ENCODE results near the gene CMTM7. TPM values are rescaled to one million over a fixed set of nuclear protein-coding genes. Genes with fewer than 3 reads are reported as not detected.

The CMTM7 gene
- total RNA-seq, 2 donors from 2014 or later, result 26.9 to 51.1 TPM

DNA sequence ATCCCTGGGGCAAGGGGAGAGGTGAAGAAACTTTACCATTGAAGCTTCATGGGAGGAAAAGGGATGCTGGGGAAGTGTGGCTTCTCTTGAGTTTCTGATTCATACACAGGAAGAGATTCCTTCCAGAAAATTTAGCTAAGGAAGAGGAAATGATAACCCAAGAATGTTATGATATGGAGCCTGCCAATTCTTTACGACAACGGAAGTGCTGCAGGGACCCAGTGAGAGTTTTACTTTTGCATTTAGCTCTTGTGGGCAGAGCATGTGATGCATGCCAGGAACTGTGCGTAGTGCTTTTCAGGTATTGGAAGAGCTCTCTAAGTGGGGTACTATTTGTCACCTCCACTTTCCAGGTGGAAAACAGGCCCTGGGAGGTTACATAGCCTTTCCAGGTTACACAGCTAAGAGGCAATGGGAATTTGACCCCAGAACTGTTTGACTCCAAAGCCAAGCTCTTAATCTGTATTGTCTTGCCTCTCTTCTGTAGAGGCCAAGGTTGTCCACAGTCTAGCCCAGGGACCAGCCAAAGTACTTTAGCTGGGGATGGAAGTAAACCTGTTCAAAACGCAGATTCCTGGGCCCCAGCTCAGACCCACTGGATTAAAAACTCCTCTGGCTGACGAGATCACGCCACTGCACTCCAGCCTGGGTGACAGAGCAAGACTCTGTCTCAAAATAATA is 23.0 kb downstream of the CMTM7 start:
- Mint-ChIP-seq H3K36me3 (ENCODE audit: low read depth) (no peaks in the 10 kb centered on the region), H3K27ac (peak overlapping the region; percentile 88), H3K4me3 (peak overlapping the region; percentile 82), H3K4me1 (peaks cover 25% of the 10 kb centered on the region), H3K9me3 (peaks cover 4% of the 10 kb centered on the region), H3K27me3 (no peaks in the 10 kb centered on the region)
- ATAC-seq (replicated peaks), result peak; percentile 95

DNA sequence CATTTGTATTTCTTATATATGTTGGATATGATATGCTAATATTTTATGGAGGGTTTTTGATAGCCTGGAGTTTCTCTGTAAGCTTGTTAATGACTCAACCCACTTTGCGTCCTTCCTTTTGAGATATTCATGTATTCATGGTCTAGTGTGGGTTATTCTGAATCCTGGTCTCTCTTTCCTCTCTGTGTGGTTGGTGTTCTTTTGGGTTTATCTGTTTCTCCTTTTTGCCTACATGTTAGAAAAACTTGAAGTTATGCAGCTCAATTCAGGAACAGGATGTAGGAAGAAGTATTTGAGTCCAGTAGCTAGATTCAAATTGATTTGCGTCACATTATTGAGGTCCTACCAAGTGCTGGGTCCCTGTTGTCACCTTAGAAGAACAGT is 28.1 kb downstream of the CMTM7 start:
- Mint-ChIP-seq H3K9me3 (no peaks in the 10 kb centered on the region), H3K4me1 (peaks cover 63% of the 10 kb centered on the region), H3K27ac (peak overlapping the region; percentile 85), H3K36me3 (ENCODE audit: low read depth) (no peaks in the 10 kb centered on the region), H3K4me3 (peak overlapping the region; percentile 72), H3K27me3 (no peaks in the 10 kb centered on the region)
- peak; percentile 20 for ATAC-seq (replicated peaks)

DNA sequence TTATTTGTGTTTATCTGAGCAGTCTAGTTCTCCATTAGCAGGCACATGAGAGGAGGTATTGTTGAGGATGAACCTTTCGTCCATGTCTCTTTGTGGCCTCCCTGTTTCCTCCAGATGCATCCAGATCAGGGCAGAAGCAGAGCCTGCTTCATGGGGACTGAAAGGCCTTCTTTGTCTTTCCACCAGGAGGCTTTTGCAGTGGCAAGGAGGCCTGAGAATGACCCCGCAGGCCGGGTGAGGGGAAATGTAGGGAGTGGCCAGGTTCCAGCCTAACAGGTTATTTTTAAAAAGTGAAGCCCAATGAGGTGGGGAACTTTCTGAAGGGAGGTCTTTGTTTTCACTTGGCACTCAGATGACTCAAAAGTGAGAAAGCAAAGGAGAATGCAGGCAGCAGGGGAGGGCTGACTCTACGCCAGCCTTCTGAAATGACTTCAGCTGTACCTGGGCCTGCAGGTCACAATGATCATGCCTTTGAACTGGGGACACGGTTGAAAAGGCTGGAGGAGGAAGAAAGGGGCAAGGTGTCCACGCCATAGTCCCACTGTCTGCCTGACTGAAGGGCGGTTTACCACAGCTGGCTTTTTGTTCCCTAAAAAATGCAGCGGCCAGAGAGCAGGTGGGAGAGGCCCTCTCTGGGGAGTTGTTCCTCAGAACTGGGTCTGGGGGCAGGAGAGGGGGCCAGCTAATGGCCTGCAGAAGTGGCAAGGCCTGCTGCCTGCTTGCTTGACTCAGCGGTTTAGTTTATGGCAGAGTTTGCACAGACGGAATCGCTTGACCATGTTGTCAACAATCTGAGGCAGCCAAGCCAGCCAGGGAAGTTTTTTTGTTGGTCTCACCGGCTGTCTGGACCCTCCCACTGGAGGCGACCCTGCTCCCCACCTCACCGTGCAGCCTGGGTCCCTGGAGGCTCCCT is 28.7 kb downstream of the CMTM7 start:
- peak overlapping the region; percentile 72 for H3K4me3 Mint-ChIP-seq
- no peaks in the 10 kb centered on the region for H3K27me3 Mint-ChIP-seq
- H3K9me3 Mint-ChIP-seq, result no peaks in the 10 kb centered on the region
- peak overlapping the region; percentile 85 for H3K27ac Mint-ChIP-seq
- H3K36me3 Mint-ChIP-seq (ENCODE audit: low read depth), result no peaks in the 10 kb centered on the region
- H3K4me1 Mint-ChIP-seq, result peaks cover 62% of the 10 kb centered on the region
- ATAC-seq (replicated peaks), result peak; percentile 85

DNA sequence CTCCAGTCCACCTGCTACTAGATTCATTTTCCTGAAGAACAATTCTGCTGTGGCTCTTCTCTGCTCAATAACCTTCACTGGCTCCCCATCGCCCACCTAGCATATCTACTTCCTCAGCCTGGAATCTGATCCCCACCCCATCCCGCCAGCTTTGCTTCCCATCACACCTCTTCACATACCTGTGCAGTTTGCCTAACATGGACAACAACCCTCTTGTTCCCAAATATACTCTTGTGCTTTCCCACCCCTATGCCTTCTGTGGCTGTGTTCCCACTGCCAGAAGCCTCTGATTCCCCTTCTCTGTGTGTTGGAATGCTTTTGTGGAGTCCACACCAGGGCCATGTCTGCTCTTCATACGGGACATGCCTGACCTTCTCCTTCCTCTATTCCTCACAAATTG is 29.5 kb downstream of the CMTM7 start:
- Mint-ChIP-seq H3K27ac (peak overlapping the region; percentile 85), H3K4me3 (peak overlapping the region; percentile 72), H3K27me3 (no peaks in the 10 kb centered on the region), H3K9me3 (no peaks in the 10 kb centered on the region), H3K4me1 (peaks cover 54% of the 10 kb centered on the region), H3K36me3 (ENCODE audit: low read depth) (no peaks in the 10 kb centered on the region)
- no peak for ATAC-seq (replicated peaks)

DNA sequence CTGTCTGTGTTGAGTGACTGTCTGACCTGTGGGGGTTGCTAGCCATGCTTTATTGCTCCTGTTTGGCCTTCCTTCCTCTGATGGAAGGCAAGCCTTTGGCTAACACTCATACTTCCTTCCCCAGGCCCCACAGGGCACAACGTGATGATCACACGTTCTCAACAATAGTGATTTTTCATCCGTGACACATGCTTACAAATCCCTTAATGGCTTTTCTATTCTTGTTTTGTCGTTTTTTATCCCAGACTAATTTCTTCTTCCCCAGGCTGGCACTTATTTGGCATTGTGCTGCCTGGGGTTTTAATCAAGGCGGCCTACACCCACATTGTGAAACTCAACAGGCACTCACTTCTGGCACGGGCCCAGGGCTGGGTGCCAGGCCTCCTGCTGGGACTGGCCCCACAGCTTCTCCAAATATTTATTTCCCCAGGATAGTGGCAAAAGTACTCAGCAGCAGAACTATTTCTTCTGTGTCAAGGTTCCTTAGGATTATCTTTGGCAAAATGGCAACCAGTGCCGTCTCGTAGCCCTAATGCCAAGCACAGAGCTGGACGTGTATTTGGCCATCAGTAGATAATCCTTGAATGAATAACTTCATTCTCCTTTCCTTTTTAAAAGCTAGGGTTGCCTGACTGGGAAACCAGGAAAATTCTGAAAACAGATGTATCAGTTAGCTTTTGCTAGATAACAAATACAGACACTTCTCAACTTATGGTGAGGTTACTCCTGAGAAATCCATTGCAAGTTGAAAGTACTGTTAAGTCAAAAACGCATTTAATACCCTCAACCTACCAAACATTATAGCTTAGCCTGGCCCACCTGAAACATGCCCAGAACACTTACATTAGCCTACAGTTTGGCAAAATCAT is 30.6 kb downstream of the CMTM7 start:
- Mint-ChIP-seq H3K36me3 (ENCODE audit: low read depth) (no peaks in the 10 kb centered on the region), H3K9me3 (no peaks in the 10 kb centered on the region), H3K27me3 (no peaks in the 10 kb centered on the region), H3K27ac (peak overlapping the region; percentile 85), H3K4me1 (peaks cover 57% of the 10 kb centered on the region), H3K4me3 (peak overlapping the region; percentile 72)
- no peak for ATAC-seq (replicated peaks)

DNA sequence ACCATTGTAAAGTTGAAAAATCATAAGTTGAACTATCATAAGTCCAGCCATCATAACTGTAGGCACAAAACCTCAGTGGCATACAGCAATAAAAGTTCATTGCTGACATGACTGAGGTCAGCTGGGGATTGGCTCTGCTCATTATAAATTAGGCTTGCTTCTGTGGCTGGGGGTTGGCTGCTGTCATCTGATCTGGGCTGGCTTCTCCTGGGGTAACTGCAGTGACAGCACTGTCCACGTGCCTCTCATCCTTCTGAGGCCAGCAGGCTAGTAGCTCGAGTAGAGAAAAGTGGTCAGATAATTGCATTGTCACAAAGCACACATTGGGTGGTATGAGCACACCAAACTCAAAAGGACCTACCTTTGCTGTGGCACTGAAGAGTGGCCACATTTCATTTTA is 31.3 kb downstream of the CMTM7 start:
- ATAC-seq (replicated peaks), result no peak

DNA sequence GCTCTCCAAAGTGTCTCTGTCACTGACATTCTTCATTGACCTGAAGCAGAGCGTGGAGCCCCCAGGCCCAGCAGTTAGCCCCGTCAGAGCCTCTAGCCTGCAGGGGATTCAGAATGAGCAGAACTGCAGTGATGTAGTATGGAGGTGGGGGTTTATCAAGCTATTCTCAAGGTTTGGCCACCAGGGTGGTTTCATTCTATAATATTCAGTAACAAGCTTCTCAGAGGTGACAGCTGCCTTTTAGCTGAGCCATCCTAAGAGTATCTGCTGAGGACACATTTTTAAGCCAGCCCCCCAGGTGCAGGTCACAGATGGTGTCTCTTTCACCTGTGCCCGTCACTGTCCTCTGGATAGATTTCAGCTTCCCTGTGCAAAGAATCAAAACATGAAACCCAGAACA is 31.9 kb downstream of the CMTM7 start:
- Mint-ChIP-seq H3K4me3 (peak overlapping the region; percentile 61), H3K27me3 (no peaks in the 10 kb centered on the region), H3K36me3 (ENCODE audit: low read depth) (no peaks in the 10 kb centered on the region), H3K27ac (peak overlapping the region; percentile 79), H3K4me1 (peaks cover 70% of the 10 kb centered on the region), H3K9me3 (no peaks in the 10 kb centered on the region)
- ATAC-seq (replicated peaks), result no peak

More for the DNA sequence above, 31.3 kb downstream of the CMTM7 start:
- Mint-ChIP-seq H3K36me3 (ENCODE audit: low read depth) (no peaks in the 10 kb centered on the region), H3K4me3 (peak overlapping the region; percentile 61), H3K27me3 (no peaks in the 10 kb centered on the region), H3K4me1 (peaks cover 64% of the 10 kb centered on the region), H3K9me3 (no peaks in the 10 kb centered on the region), H3K27ac (peak overlapping the region; percentile 79)

DNA sequence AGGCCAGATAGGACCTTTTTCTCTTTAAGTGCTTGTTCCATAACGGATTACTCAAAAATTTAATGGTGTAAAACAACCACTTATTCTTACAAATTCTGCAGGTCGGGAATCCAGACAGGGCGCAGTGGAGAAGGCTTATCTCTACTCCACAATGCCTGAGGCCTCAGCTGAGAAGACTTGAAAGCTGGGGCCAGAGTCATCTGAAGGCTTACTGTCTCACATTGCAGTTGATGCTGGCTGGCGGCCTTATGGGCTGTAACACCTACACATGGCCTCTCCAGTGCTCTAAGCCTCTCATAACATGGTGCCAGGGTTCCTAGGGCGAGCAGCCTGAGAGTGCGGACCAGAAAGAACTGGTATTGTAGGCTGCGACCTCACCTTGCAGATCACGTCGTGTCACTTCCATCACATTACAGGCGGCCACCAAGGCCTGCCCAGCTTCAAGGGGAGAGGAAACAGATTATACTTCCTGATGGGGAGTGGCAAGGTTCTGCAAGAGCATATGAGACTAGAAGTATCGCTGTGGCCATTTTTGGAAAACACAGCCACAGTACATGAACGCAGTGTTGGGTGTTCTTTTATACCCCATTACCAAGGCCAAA is 32.4 kb downstream of the CMTM7 start:
- Mint-ChIP-seq H3K9me3 (no peaks in the 10 kb centered on the region), H3K4me3 (peak overlapping the region; percentile 61), H3K27me3 (no peaks in the 10 kb centered on the region), H3K4me1 (peaks cover 73% of the 10 kb centered on the region), H3K27ac (peak overlapping the region; percentile 79), H3K36me3 (ENCODE audit: low read depth) (no peaks in the 10 kb centered on the region)
- ATAC-seq (replicated peaks), result no peak

DNA sequence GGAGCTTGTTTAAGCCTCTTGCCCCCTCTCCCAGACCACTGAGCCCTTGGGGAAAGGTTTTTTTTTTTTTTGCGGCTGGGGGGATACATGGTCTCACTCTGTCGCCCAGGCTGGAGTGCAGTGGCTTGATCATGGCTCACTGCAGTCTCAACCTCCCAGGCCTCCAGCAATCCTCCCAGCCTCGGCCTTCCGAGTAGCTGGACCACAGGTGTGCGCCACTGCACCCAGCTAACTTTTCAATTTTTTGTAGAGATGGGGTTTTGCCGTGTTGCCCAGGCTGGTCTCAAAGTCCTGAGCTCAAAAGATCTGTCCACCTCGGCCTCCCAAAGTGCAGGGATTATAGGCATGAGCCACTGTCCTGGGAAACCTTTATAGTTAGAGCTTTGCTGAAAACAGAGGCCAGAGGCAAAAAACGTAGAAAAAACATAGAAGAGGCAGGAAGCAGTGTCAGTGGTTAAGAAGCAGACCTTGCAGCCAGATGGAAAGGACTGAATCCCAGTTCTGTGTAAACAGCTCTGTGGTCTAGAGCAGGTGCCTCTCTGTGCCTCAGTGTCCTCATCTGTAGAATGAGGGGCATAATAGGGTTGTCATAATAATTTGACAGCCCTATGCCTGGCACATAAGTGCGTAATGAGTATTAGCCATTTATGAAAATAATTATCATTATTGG is 33.1 kb downstream of the CMTM7 start:
- Mint-ChIP-seq H3K36me3 (ENCODE audit: low read depth) (no peaks in the 10 kb centered on the region), H3K27me3 (no peaks in the 10 kb centered on the region), H3K4me3 (peak overlapping the region; percentile 61), H3K4me1 (peaks cover 67% of the 10 kb centered on the region), H3K27ac (peak overlapping the region; percentile 79), H3K9me3 (no peaks in the 10 kb centered on the region)
- no peak for ATAC-seq (replicated peaks)

DNA sequence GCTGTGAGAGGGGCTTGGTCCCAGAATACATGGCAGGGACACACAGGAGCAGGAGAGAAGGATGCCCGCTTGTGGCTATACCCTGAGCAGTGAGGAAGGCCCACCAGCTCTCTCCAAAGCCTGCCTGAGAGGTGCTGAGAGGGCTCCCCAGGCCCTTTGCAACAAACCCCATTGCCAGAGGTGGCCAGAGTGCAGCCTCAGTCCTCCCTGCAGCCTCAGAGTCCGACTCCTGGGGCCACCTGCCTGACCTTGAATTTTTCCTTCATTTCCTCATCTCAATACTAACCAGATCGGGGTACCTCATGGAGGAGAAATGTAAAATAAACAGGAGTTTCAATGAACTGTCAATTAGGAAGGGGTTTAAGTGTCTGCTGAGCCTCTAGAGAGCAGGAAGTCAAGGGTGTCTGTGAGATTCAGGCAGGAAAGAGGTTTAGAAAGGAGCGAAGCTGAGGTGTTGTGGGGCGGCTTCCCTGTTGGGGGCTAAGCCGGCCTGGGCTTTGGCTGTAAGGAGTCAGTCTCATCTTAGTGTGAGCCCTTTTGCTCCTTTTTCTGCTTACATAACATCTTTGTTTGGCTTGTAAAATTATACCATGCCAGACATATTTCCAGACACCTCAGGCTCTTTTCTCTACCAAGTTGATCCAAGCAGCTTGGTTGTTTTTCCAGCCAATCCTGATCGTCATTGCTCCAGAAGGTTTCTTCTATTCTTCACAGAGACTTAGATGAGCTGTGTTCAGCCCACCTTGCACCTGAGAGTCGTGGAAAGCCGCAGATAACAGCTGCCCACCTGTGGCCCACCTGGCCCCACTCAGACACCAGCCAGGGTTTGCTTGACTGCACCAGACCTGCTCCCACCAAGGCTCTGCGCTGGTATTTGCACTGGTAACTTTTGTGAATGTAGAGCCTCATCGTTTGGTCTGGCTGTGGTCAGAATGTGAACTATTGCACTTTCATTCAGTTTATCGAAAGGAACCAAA is 36.7 kb downstream of the CMTM7 start:
- Mint-ChIP-seq H3K4me1 (peaks cover 61% of the 10 kb centered on the region), H3K4me3 (peak overlapping the region; percentile 77), H3K36me3 (ENCODE audit: low read depth) (no peaks in the 10 kb centered on the region), H3K27me3 (no peaks in the 10 kb centered on the region), H3K9me3 (no peaks in the 10 kb centered on the region), H3K27ac (peak overlapping the region; percentile 83)
- peak; percentile 27 for ATAC-seq (replicated peaks)

DNA sequence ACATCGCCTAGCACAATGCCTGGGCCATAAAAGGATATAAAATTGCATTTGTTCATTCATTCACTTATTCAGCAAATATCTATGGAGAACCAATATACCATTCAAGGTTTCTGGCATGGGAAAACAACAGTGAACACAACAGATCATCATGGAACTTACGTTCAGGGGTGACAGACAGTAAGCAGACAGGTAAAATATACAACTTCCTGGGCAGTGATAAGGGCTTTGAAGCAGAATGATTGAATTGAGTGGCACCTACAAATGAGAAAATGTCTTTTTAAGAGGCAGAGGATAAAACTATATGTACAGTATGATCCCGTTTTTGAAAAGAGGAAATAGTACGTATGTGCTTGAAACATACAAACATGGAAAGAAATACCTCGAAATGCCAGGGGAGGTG is 39.2 kb downstream of the CMTM7 start:
- no peak for ATAC-seq (replicated peaks)
- H3K4me1 Mint-ChIP-seq, result peaks cover 48% of the 10 kb centered on the region
- peak overlapping the region; percentile 77 for H3K4me3 Mint-ChIP-seq

DNA sequence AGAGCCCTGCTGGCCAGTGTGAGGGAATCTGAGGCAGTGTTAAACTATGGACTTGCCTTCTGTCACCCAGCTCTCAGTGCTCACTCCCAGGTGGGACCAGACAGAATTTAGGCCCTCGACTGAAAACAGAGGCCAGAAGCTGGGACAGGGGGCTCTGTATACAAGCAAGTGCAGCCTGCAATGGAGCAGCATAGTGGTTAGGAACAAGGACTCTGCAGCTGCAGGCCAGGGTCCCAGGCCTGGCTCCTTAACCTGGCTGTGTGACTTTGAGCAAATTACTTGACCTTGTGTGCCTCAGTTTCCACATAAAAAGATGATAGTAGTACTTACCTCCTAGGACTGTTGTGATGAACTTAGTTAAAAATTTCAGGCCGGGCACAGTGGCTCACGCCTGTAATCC is 39.8 kb downstream of the CMTM7 start:
- no peak for ATAC-seq (replicated peaks)
- Mint-ChIP-seq H3K27me3 (no peaks in the 10 kb centered on the region), H3K27ac (peak overlapping the region; percentile 86), H3K4me3 (peak overlapping the region; percentile 77), H3K4me1 (peaks cover 53% of the 10 kb centered on the region), H3K9me3 (no peaks in the 10 kb centered on the region), H3K36me3 (ENCODE audit: low read depth) (no peaks in the 10 kb centered on the region)

More for the DNA sequence above, 39.2 kb downstream of the CMTM7 start:
- H3K9me3 Mint-ChIP-seq, result no peaks in the 10 kb centered on the region
- peak overlapping the region; percentile 86 for H3K27ac Mint-ChIP-seq
- no peaks in the 10 kb centered on the region for H3K27me3 Mint-ChIP-seq
- no peaks in the 10 kb centered on the region for H3K36me3 Mint-ChIP-seq (ENCODE audit: low read depth)
